Type B pancreatic cell (in vitro differentiated cells): Measurements from ENCODE around the gene TBCK. TPM values are rescaled to one million over a fixed set of nuclear protein-coding genes. Genes with fewer than 3 reads are reported as not detected.
"Not testable (repeated sequence)": the region's sequence is repeated elsewhere in the genome, so short reads cannot be mapped to it uniquely, and the experiment has no call there.

ENCODE experiments used
- DNase-seq: peaks from one replicate; pipeline ENCODE4 v3.0.0; 2021; ENCODE audit warnings: mixed read lengths; ENCODE audit not compliant: unreplicated experiment; ENCODE audit errors: extremely low spot score
- H3K27ac Mint-ChIP-seq: 2 replicates; pipeline ENCODE4 v1.8.0; 2021; ENCODE audit warnings: mild to moderate bottlenecking, mixed read lengths
- H3K27me3 Mint-ChIP-seq: 2 replicates; pipeline ENCODE4 v1.8.0; 2021; ENCODE audit warnings: mixed read lengths
- H3K36me3 Mint-ChIP-seq: 2 replicates; pipeline ENCODE4 v1.8.0; 2021; ENCODE audit warnings: mixed read lengths
- H3K4me1 Mint-ChIP-seq: one replicate; pipeline ENCODE4 v1.8.0; 2021; ENCODE audit warnings: mixed read lengths; ENCODE audit not compliant: unreplicated experiment
- H3K4me3 Mint-ChIP-seq: 2 replicates; pipeline ENCODE4 v1.8.0; 2021; ENCODE audit warnings: mild to moderate bottlenecking, mixed read lengths
- H3K9me3 Mint-ChIP-seq: 2 replicates; pipeline ENCODE4 v1.8.0; 2021; ENCODE audit warnings: mixed read lengths
- total RNA-seq: library from RNA; stranded (reverse); gene quantifications from 2 replicates; pipeline ENCODE4 v1.2.1, GENCODE V29; 2021; ENCODE audit warnings: low replicate concordance
- TF ChIP-seq, protein P1 (sequence below): fragments of 200-600 bp; sonication (generic); conservative IDR thresholded peaks from 2 replicates; pipeline ENCODE4 v1.5.0; 2021; ENCODE audit warnings: antibody characterized with exemption, mild to moderate bottlenecking

TBCK gene
- total RNA-seq, 1 donor from 2014 or later, result 59.8 TPM

DNA sequence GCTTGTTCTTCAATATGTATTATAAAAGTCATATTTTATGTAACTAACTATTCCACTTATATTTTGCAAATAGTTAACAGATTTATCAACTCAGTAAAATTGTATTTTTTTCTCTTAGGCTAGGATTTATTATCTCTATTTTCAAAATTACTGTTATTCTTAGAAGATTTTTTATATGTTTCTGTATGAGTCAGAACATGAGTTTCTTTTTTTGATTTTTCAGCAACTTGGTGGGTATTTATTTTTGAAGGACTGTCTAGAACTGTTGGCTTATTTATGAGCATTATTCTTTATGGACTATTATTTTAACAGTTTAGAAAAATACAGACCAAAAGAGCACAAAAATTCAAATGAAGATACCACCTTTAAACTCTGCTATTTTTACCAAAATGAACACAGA lies 7.1 kb upstream of the TBCK start:
- no peak overlapping the region for H3K4me3 Mint-ChIP-seq
- H3K27ac Mint-ChIP-seq, result no peak overlapping the region
- no peaks in the 10 kb centered on the region for H3K9me3 Mint-ChIP-seq
- H3K27me3 Mint-ChIP-seq, result no peaks in the 10 kb centered on the region
- no peak for DNase-seq
- TF ChIP-seq, protein P1, sequence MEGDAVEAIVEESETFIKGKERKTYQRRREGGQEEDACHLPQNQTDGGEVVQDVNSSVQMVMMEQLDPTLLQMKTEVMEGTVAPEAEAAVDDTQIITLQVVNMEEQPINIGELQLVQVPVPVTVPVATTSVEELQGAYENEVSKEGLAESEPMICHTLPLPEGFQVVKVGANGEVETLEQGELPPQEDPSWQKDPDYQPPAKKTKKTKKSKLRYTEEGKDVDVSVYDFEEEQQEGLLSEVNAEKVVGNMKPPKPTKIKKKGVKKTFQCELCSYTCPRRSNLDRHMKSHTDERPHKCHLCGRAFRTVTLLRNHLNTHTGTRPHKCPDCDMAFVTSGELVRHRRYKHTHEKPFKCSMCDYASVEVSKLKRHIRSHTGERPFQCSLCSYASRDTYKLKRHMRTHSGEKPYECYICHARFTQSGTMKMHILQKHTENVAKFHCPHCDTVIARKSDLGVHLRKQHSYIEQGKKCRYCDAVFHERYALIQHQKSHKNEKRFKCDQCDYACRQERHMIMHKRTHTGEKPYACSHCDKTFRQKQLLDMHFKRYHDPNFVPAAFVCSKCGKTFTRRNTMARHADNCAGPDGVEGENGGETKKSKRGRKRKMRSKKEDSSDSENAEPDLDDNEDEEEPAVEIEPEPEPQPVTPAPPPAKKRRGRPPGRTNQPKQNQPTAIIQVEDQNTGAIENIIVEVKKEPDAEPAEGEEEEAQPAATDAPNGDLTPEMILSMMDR, result no peak
- H3K36me3 Mint-ChIP-seq, result peaks cover 14% of the 10 kb centered on the region
- peaks cover 9% of the 10 kb centered on the region for H3K4me1 Mint-ChIP-seq

DNA sequence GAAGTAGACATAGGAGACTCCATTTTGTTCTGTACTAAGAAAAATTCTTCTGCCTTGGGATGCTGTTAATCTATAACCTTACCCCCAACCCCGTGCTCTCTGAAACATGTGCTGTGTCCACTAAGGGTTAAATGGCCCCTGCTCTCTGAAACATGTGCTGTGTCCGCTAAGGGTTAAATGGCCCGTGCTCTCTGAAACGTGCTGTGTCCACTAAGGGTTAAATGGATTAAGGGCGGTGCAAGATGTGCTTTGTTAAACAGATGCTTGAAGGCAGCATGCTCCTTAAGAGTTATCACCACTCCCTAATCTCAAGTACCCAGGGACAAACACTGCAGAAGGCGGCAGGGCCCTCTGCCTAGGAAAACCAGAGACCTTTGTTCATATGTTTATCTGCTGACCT lies 5.8 kb upstream of the TBCK start:
- not testable (repeated sequence) for H3K9me3 Mint-ChIP-seq, H3K27me3 Mint-ChIP-seq, DNase-seq, H3K4me1 Mint-ChIP-seq, H3K27ac Mint-ChIP-seq
- Mint-ChIP-seq H3K36me3 (peaks cover 10% of the 10 kb centered on the region), H3K4me3 (peak overlapping the region; percentile 63)

DNA sequence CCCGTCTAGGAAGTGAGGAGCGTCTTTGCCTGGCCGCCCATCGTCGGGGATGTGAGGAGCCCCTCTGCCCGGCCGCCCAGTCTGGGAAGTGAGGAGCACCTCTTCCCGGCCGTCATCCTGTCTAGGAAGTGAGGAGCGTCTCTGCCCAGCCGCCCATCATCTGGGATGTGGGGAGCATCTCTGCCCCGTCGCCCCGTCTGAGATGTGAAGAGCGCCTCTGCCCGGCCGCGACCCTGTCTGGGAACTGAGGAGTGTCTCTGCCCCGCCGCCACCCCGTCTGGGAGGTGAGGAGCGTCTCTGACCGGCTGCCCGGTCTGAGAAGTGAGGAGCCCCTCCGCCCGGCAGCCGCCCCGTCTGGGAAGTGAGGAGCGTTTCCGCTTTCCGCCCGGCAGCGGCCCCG lies 5.2 kb upstream of the TBCK start:
- H3K36me3 Mint-ChIP-seq, result peaks cover 10% of the 10 kb centered on the region
- not testable (repeated sequence) for H3K27me3 Mint-ChIP-seq, H3K9me3 Mint-ChIP-seq, H3K4me1 Mint-ChIP-seq, H3K27ac Mint-ChIP-seq, H3K4me3 Mint-ChIP-seq, DNase-seq

DNA sequence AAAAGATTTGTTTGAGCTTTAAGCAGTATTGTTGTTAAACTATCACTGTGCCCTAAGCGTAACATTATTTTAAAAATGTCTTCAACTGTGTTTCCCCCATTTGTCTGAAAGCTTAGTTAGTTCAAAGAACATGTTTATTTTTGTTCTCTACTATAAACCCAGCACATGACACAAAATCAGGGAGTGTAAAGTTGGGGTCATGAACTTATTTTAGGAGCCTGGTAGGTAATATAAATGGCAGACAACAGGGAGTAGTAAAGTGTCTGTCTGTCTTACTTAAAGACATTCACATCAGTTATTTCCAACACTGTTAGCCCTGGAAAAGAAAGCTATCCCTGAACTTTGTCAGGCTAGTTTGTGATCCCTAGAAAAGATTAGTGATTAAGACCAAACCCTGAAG lies 4.2 kb upstream of the TBCK start:
- DNase-seq, result no peak
- Mint-ChIP-seq H3K27me3 (no peaks in the 10 kb centered on the region), H3K9me3 (no peaks in the 10 kb centered on the region), H3K4me1 (peaks cover 9% of the 10 kb centered on the region), H3K4me3 (no peak overlapping the region), H3K36me3 (peaks cover 10% of the 10 kb centered on the region), H3K27ac (no peak overlapping the region)
- TF ChIP-seq, protein P1, result no peak

DNA sequence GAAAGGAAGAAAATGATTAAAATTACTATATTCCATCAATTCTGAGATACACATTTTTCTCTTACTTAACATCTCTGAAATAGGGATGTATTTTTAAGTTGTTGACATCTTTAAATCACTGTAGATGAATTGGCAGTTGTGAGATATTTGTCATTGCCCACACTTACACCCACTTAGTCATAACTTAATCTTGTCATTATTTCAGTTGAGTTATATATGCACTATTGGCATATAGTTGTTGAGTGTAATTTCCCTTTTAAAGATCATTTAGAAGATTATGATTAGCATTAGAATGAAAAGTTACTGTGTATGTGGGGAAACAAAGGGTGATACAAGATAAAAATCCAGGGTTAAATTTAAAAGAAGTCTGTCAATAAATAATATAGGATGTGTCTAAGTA lies 2.5 kb upstream of the TBCK start:
- Mint-ChIP-seq H3K27me3 (no peaks in the 10 kb centered on the region), H3K4me1 (peaks cover 22% of the 10 kb centered on the region), H3K27ac (no peak overlapping the region), H3K9me3 (no peaks in the 10 kb centered on the region), H3K36me3 (peaks cover 10% of the 10 kb centered on the region), H3K4me3 (no peak overlapping the region)
- TF ChIP-seq, protein P1, result no peak
- no peak for DNase-seq

DNA sequence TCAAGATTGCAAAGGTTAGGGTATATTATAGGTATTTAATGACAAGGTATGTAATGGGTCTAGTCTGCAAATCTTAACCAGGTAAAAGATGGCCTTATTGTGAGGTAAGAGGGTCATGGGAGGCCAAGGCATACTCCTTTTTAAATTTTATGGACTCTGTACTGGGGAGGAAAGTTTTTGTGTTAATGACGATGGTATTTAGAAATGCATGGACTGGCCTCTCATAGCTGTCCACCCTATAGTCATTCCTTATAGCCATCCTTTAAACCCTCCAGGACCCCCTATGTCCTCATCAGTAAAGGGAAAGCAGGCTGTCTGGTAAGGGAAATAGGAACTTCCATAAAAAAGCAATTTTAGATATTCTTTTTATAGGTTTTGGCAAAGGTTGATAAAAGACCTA lies 1.8 kb upstream of the TBCK start:
- Mint-ChIP-seq H3K4me3 (no peak overlapping the region), H3K27ac (no peak overlapping the region), H3K4me1 (peaks cover 24% of the 10 kb centered on the region), H3K27me3 (no peaks in the 10 kb centered on the region), H3K36me3 (peaks cover 10% of the 10 kb centered on the region), H3K9me3 (no peaks in the 10 kb centered on the region)
- DNase-seq, result no peak
- TF ChIP-seq, protein P1, result no peak

DNA sequence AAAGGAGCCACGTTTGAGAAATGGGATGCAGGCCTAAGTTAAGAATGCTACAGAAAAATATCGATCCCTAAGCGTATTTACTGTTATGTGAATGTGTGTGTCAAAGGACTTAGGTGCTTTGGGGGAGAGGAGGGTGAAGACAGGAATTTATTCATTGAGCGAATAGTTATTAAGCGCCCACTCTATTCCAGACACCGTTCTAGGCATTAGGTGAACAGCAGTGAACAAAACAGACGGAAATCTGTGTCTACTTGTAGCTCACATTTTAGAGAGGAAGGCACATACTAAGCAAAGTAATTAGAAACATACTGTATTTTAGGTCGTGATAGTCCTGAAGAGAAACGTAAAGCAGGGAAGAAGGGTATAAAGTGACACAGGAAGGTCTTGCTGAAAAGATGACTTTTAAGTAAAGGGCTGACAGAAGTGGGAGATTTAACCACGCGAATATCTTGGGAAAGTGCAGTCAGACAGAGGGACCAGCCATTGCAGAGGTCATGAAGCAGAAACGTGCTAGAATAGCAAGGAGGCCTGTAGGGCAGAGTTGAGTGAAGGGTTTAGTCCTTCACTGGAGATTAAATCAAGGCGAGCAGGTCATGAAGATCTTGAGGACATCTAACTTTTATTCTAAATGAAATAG lies 882 bp upstream of the TBCK start:
- H3K27me3 Mint-ChIP-seq, result no peaks in the 10 kb centered on the region
- peaks cover 26% of the 10 kb centered on the region for H3K4me1 Mint-ChIP-seq
- H3K9me3 Mint-ChIP-seq, result no peaks in the 10 kb centered on the region
- no peak overlapping the region for H3K4me3 Mint-ChIP-seq
- DNase-seq, result no peak
- H3K36me3 Mint-ChIP-seq, result peaks cover 8% of the 10 kb centered on the region
- no peak overlapping the region for H3K27ac Mint-ChIP-seq
- TF ChIP-seq, protein P1, result no peak
